ENCODE measurements around the gene STOML1. TPM values are rescaled to one million over a fixed set of nuclear protein-coding genes. Genes with fewer than 3 reads are reported as not detected.

STOML1 gene
- total RNA-seq, 1 experiment from 2014 or later, result 19.7 TPM

DNA sequence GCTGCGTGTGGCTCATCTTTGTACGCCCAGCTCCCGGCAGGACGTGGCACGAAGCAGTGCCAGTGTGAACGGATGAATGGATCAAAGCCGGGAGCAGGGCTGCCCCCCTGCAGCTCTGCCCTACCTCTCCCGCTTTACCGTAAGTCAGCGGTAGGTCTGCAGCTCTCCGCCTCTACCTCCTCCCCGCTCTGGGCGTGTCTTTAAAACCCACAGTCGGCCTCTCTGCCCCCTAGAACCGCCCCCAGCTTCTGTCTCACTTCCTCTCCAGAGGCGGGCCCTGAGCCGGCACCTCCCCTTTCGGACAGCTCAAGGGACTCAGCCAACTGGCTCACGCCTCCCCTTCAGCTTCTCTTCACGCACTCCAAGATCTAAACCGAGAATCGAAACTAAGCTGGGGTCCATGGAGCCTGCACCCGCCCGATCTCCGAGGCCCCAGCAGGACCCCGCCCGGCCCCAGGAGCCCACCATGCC is 2.4 kb upstream of the STOML1 start, which contains the start of gene PML:
TSS of gene PML (plus strand) at position 304 of the 471 bp plus-strand sequence. CDS start at position 401, 97 bp downstream.
- peak within 1 kb of the TSS; percentile 34 for H3K27ac Mint-ChIP-seq (ENCODE audit: unreplicated experiment)
- no peaks in the 10 kb centered on the region for H3K9me3 Mint-ChIP-seq (ENCODE audit: low read depth, unreplicated experiment)
- TF ChIP-seq, protein P1, sequence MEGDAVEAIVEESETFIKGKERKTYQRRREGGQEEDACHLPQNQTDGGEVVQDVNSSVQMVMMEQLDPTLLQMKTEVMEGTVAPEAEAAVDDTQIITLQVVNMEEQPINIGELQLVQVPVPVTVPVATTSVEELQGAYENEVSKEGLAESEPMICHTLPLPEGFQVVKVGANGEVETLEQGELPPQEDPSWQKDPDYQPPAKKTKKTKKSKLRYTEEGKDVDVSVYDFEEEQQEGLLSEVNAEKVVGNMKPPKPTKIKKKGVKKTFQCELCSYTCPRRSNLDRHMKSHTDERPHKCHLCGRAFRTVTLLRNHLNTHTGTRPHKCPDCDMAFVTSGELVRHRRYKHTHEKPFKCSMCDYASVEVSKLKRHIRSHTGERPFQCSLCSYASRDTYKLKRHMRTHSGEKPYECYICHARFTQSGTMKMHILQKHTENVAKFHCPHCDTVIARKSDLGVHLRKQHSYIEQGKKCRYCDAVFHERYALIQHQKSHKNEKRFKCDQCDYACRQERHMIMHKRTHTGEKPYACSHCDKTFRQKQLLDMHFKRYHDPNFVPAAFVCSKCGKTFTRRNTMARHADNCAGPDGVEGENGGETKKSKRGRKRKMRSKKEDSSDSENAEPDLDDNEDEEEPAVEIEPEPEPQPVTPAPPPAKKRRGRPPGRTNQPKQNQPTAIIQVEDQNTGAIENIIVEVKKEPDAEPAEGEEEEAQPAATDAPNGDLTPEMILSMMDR (IDR thresholded peaks at IDR 0.05; ENCODE audit: unreplicated experiment), result no peak
- BruUV-seq (replicated peaks), result no TSS peak
- peak; percentile 97 for DNase-seq
- H3K36me3 Mint-ChIP-seq (ENCODE audit: insufficient read depth, unreplicated experiment), result peaks cover 67% of the 10 kb centered on the region
- CTCF ChIA-PET, result interaction anchor here (0.6 to 2.0 kb wide), 9 partner anchors 11 to 731 kb away, joined by 3 to 25 read pairs (median 4); partner anchors contain the start of gene CYP1A1
- H3K4me1 Mint-ChIP-seq (ENCODE audit: low read depth, unreplicated experiment), result peaks cover 74% of the 10 kb centered on the region
- intact Hi-C loops (cut with micrococcal nuclease; ENCODE audit: unreplicated experiment), result no loop called here
- H3K27me3 Mint-ChIP-seq (ENCODE audit: unreplicated experiment), result no peaks in the 10 kb centered on the region
- peak within 1 kb of the TSS; percentile 88 for H3K4me3 Mint-ChIP-seq (ENCODE audit: low read depth, unreplicated experiment)

- DNase-seq, result no peak
- no peaks in the 10 kb centered on the region for H3K27me3 Mint-ChIP-seq (ENCODE audit: unreplicated experiment)
- peak overlapping the region; percentile 88 for H3K4me3 Mint-ChIP-seq (ENCODE audit: low read depth, unreplicated experiment)
- peaks cover 72% of the 10 kb centered on the region for H3K36me3 Mint-ChIP-seq (ENCODE audit: insufficient read depth, unreplicated experiment)
- intact Hi-C loops (cut with micrococcal nuclease; ENCODE audit: unreplicated experiment), result no loop called here
- H3K27ac Mint-ChIP-seq (ENCODE audit: unreplicated experiment), result peak overlapping the region; percentile 34
- no TSS peak for BruUV-seq (replicated peaks)
- CTCF ChIA-PET, result interaction anchor here (1.0 to 2.0 kb wide), 4 partner anchors 11 to 43 kb away, joined by 3 to 25 read pairs (median 8); no protein-coding TSS in a partner anchor
- H3K4me1 Mint-ChIP-seq (ENCODE audit: low read depth, unreplicated experiment), result peaks cover 76% of the 10 kb centered on the region
- TF ChIP-seq, protein P1 (IDR thresholded peaks at IDR 0.05; ENCODE audit: unreplicated experiment), result no peak
- no peaks in the 10 kb centered on the region for H3K9me3 Mint-ChIP-seq (ENCODE audit: low read depth, unreplicated experiment)
These were observed 1.3 kb upstream of the STOML1 start for GRCh38 chr15:73993211-73993994.

- no peaks in the 10 kb centered on the region for H3K9me3 Mint-ChIP-seq (ENCODE audit: low read depth, unreplicated experiment)
- peak overlapping the region; percentile 11 for H3K27ac Mint-ChIP-seq (ENCODE audit: unreplicated experiment)
- BruUV-seq (replicated peaks), result no TSS peak
- DNase-seq, result no peak
- peaks cover 82% of the 10 kb centered on the region for H3K4me1 Mint-ChIP-seq (ENCODE audit: low read depth, unreplicated experiment)
- H3K27me3 Mint-ChIP-seq (ENCODE audit: unreplicated experiment), result no peaks in the 10 kb centered on the region
- CTCF ChIA-PET, result no interaction called here
- H3K4me3 Mint-ChIP-seq (ENCODE audit: low read depth, unreplicated experiment), result peak overlapping the region; percentile 80
- TF ChIP-seq, protein P1 (IDR thresholded peaks at IDR 0.05; ENCODE audit: unreplicated experiment), result no peak
- peaks cover 65% of the 10 kb centered on the region for H3K36me3 Mint-ChIP-seq (ENCODE audit: insufficient read depth, unreplicated experiment)
- intact Hi-C loops (cut with micrococcal nuclease; ENCODE audit: unreplicated experiment), result no loop called here
These were observed 451 bp upstream of the STOML1 start for GRCh38 chr15:73992594-73992898.

- H3K27ac Mint-ChIP-seq (ENCODE audit: unreplicated experiment), result peak overlapping the region; percentile 40
- TSS peak; percentile 26 for BruUV-seq (replicated peaks)
These were observed 835 bp downstream of the STOML1 start for GRCh38 chr15:73991260-73991659.

More at GRCh38 chr15:73991260-73991659, 835 bp downstream of the STOML1 start:
- Mint-ChIP-seq H3K27me3 (ENCODE audit: unreplicated experiment) (no peaks in the 10 kb centered on the region), H3K9me3 (ENCODE audit: low read depth, unreplicated experiment) (no peaks in the 10 kb centered on the region), H3K36me3 (ENCODE audit: insufficient read depth, unreplicated experiment) (peaks cover 66% of the 10 kb centered on the region), H3K4me3 (ENCODE audit: low read depth, unreplicated experiment) (peak overlapping the region; percentile 80), H3K4me1 (ENCODE audit: low read depth, unreplicated experiment) (peaks cover 82% of the 10 kb centered on the region)
- TF ChIP-seq, protein P1 (IDR thresholded peaks at IDR 0.05; ENCODE audit: unreplicated experiment), result no peak
- intact Hi-C loops (cut with micrococcal nuclease; ENCODE audit: unreplicated experiment), result no loop called here
- CTCF ChIA-PET, result interaction anchor here (1.9 kb wide), 1 partner anchor 18 kb away, joined by 4 read pairs; no protein-coding TSS in a partner anchor
- DNase-seq, result no peak

Measured in Calu3 (cell line).